WI38 (cell line): ENCODE data around the gene CD38.
"Not testable (repeated sequence)": the region's sequence is repeated elsewhere in the genome, so short reads cannot be mapped to it uniquely, and the experiment has no call there.

ENCODE experiments used
- H3K4me3 ChIP-seq: 2 replicates; pipeline ENCODE4 v1.5.1; 2011; ENCODE audit warnings: low read depth, mild to moderate bottlenecking, control low read depth, low read length
- CTCF ChIP-seq: IDR thresholded peaks from 2 replicates; pipeline ENCODE4 v1.5.1; 2012; ENCODE audit warnings: low read depth, mild to moderate bottlenecking, control low read depth, low read length

CD38 gene

GRCh38 chr4:15836362-15836761, 58.2 kb downstream of the CD38 start:
- TF ChIP-seq CTCF = no peak

GRCh38 chr4:15837591-15837990, 59.5 kb downstream of the CD38 start:
- no peak overlapping the region for H3K4me3 ChIP-seq
- no peak for TF ChIP-seq CTCF

More at GRCh38 chr4:15836362-15836761, 58.2 kb downstream of the CD38 start:
- H3K4me3 ChIP-seq = no peak overlapping the region

- H3K4me3 ChIP-seq = not testable (repeated sequence)
These were observed 63.1 kb downstream of the CD38 start for GRCh38 chr4:15841194-15841730.

GRCh38 chr4:15847746-15848145, 69.6 kb downstream of the CD38 start:
- no peak overlapping the region for H3K4me3 ChIP-seq
- TF ChIP-seq CTCF = no peak

- no peak overlapping the region for H3K4me3 ChIP-seq
- TF ChIP-seq CTCF = no peak
These were observed 70.2 kb downstream of the CD38 start for GRCh38 chr4:15848191-15848842.

GRCh38 chr4:15851969-15852368, 73.8 kb downstream of the CD38 start:
- no peak for TF ChIP-seq CTCF
- H3K4me3 ChIP-seq = no peak overlapping the region

GRCh38 chr4:15852524-15852923, 74.4 kb downstream of the CD38 start:
- TF ChIP-seq CTCF = no peak
- H3K4me3 ChIP-seq = no peak overlapping the region

GRCh38 chr4:15853345-15853744, 75.2 kb downstream of the CD38 start:
- no peak for TF ChIP-seq CTCF

More at GRCh38 chr4:15853345-15853744, 75.2 kb downstream of the CD38 start:
- H3K4me3 ChIP-seq = no peak overlapping the region
